GM23248 (cell line): ENCODE measurements around the gene THOC5. TPM values are rescaled to one million over a fixed set of nuclear protein-coding genes. Genes with fewer than 3 reads are reported as not detected.

Experiments
- DNase-seq: peaks from one replicate; pipeline ENCODE4 v3.0.0-alpha.2; 2015
- H2AFZ ChIP-seq: fragments of 200-600 bp; sonication (generic); 2 replicates; pipeline ENCODE4 v1.6.1; 2016; ENCODE audit warnings: antibody characterized with exemption
- H3F3A ChIP-seq: fragments of 200-600 bp; sonication (generic); 2 replicates; pipeline ENCODE4 v1.6.1; 2016; ENCODE audit warnings: mild to moderate bottlenecking, antibody characterized with exemption, mixed run types; ENCODE audit not compliant: insufficient read depth
- H3K27ac ChIP-seq: fragments of 200-600 bp; sonication (generic); 2 replicates; pipeline ENCODE4 v1.5.1; 2016; ENCODE audit warnings: mild to moderate bottlenecking
- H3K27me3 ChIP-seq: fragments of 200-600 bp; sonication (generic); replicated peaks from 2 replicates; pipeline ENCODE4 v1.6.1; 2016; ENCODE audit warnings: mild to moderate bottlenecking; ENCODE audit not compliant: insufficient read depth
- H3K36me3 ChIP-seq: fragments of 200-600 bp; sonication (generic); 2 replicates; pipeline ENCODE4 v1.6.1; 2016; ENCODE audit warnings: low read depth, mild to moderate bottlenecking
- H3K4me1 ChIP-seq: fragments of 200-600 bp; sonication (generic); 2 replicates; pipeline ENCODE4 v1.6.1; 2016; ENCODE audit warnings: mild to moderate bottlenecking; ENCODE audit not compliant: insufficient read depth
- H3K4me2 ChIP-seq: fragments of 200-600 bp; sonication (generic); one replicate; pipeline ENCODE4 v1.6.1; 2016; ENCODE audit warnings: mild to moderate bottlenecking; ENCODE audit not compliant: unreplicated experiment
- H3K4me3 ChIP-seq: fragments of 200-600 bp; sonication (generic); 2 replicates; pipeline ENCODE4 v1.5.1; 2016; ENCODE audit warnings: mild to moderate bottlenecking
- H3K79me2 ChIP-seq: fragments of 200-600 bp; sonication (generic); 2 replicates; pipeline ENCODE4 v1.6.1; 2016; ENCODE audit warnings: mild to moderate bottlenecking; ENCODE audit not compliant: insufficient read depth
- H3K9ac ChIP-seq: fragments of 200-600 bp; sonication (generic); 2 replicates; pipeline ENCODE4 v1.6.1; 2016; ENCODE audit warnings: mild to moderate bottlenecking
- H3K9me2 ChIP-seq: fragments of 200-600 bp; sonication (generic); 2 replicates; pipeline ENCODE4 v1.6.1; 2016; ENCODE audit warnings: mixed run types, mild to moderate bottlenecking, moderate library complexity; ENCODE audit not compliant: insufficient read depth
- H3K9me3 ChIP-seq: fragments of 200-600 bp; sonication (generic); one replicate; pipeline ENCODE4 v1.6.1; 2017; ENCODE audit warnings: low read depth
- H4K20me1 ChIP-seq: fragments of 200-600 bp; sonication (generic); 2 replicates; pipeline ENCODE4 v1.6.0; 2016; ENCODE audit not compliant: insufficient read depth
- EZH2 ChIP-seq: fragments of 200-600 bp; sonication (generic); IDR thresholded peaks from 2 replicates; pipeline ENCODE4 v1.6.1; 2018; ENCODE audit warnings: antibody characterized with exemption, mild to moderate bottlenecking; ENCODE audit not compliant: insufficient read depth, poor library complexity, severe bottlenecking
- EZH2phosphoT487 ChIP-seq: fragments of 200-600 bp; sonication (generic); IDR thresholded peaks from 2 replicates; pipeline ENCODE4 v1.6.1; 2018; ENCODE audit warnings: antibody characterized with exemption, moderate library complexity, mild to moderate bottlenecking, low read depth; ENCODE audit not compliant: insufficient read depth
- WGBS, 2 experiments: methylation state at CpG; one replicate each; pipeline ENCODE4 v1.1.6; 2015 to 2017; ENCODE audit warnings: low lambda C conversion rate in 2 of 2, low coverage in 1 of 2; ENCODE audit errors: missing lambda C conversion rate in 2 of 2; 5-methylcytosine and 5-hydroxymethylcytosine counted together
- in situ Hi-C: fragments of 300-500 bp; cut with MboI; formaldehyde crosslinking; loops from 2 replicates; pipeline ENCODE4 v1.15.0; 2020
- polyA plus RNA-seq: library from polyadenylated mRNA; unstranded; fragments of >200 nt; fragmentation: Nextera tagmentation; extraction: Ambion mirVana; gene quantifications from 2 replicates; pipeline ENCODE4 v1.2.1, GENCODE V29; 2016
- total RNA-seq: library from RNA; depleted of rRNA; stranded (reverse); fragments of >200 nt; shearing (Covaris generic); gene quantifications from 2 replicates; pipeline ENCODE4 v1.2.3, GENCODE V29; 2014

The THOC5 gene
- total and polyA plus RNA-seq, 2 experiments from 2014 or later, result 46.9 to 61.7 TPM

- Histone ChIP-seq H2AFZ (peak overlapping the region; percentile 89), H3K9me3 (no peaks in the 10 kb centered on the region), H3K27me3 (no peaks in the 10 kb centered on the region), H3F3A (peaks cover 5% of the 10 kb centered on the region; the same call in 1 of the 2 replicates), H3K36me3 (no peaks in the 10 kb centered on the region), H3K9me2 (no peaks in the 10 kb centered on the region), H3K4me1 (no peaks in the 10 kb centered on the region), H3K4me2 (no peak overlapping the region), H3K27ac (no peak overlapping the region), H4K20me1 (no peaks in the 10 kb centered on the region), H3K79me2 (0 out of 2 replicates have a peak, but pooled peaks cover 5% of the 10 kb centered on the region), H3K9ac (no peak overlapping the region), H3K4me3 (peak overlapping the region; percentile 90; the same call in 1 of the 2 replicates)
- in situ Hi-C loops, result no loop called here
- DNase-seq, result no peak
- WGBS, 2 experiments, result 76 to 78% methylated on average over 12 of the region's 12 CpGs
- TF ChIP-seq EZH2, result no peak
- no peak for TF ChIP-seq EZH2phosphoT487
Measured at GRCh38 chr22:29581799-29582198, 28.2 kb upstream of the THOC5 start.

- Histone ChIP-seq H3K27ac (no peak overlapping the region), H3K4me3 (peak overlapping the region; percentile 90), H3K9me2 (no peaks in the 10 kb centered on the region), H2AFZ (peak overlapping the region; percentile 89), H3K9me3 (no peaks in the 10 kb centered on the region), H3F3A (no peaks in the 10 kb centered on the region), H4K20me1 (no peaks in the 10 kb centered on the region), H3K36me3 (no peaks in the 10 kb centered on the region), H3K4me2 (peak overlapping the region; percentile 74), H3K27me3 (no peaks in the 10 kb centered on the region), H3K9ac (peak overlapping the region; percentile 73), H3K79me2 (0 out of 2 replicates have a peak, but pooled peaks cover 5% of the 10 kb centered on the region), H3K4me1 (no peaks in the 10 kb centered on the region)
- no peak for TF ChIP-seq EZH2phosphoT487
- no peak for TF ChIP-seq EZH2
- in situ Hi-C loops, result no loop called here
- DNase-seq, result no peak
- 21 to 25% methylated on average over 8 of the region's 8 CpGs for WGBS, 2 experiments
Measured at GRCh38 chr22:29580200-29580810, 26.7 kb upstream of the THOC5 start.

GRCh38 chr22:29578462-29579200, 25.1 kb upstream of the THOC5 start:
- H3K4me3 ChIP-seq, result no peak overlapping the region
- no peak overlapping the region for H3K9ac ChIP-seq
- H3K9me3 ChIP-seq, result no peaks in the 10 kb centered on the region
- H3F3A ChIP-seq, result no peaks in the 10 kb centered on the region
- H3K36me3 ChIP-seq, result no peaks in the 10 kb centered on the region
- H3K27ac ChIP-seq, result no peak overlapping the region
- no peak overlapping the region for H3K4me2 ChIP-seq
- DNase-seq, result no peak
- H3K27me3 ChIP-seq, result no peaks in the 10 kb centered on the region
- no peak for TF ChIP-seq EZH2
- TF ChIP-seq EZH2phosphoT487, result no peak
- H4K20me1 ChIP-seq, result no peaks in the 10 kb centered on the region
- 84 to 85% methylated on average over 10 of the region's 10 CpGs for WGBS, 2 experiments
- H3K4me1 ChIP-seq, result no peaks in the 10 kb centered on the region
- H3K79me2 ChIP-seq, result 0 out of 2 replicates have a peak, but pooled peaks cover 5% of the 10 kb centered on the region
- in situ Hi-C loops, result no loop called here
- no peaks in the 10 kb centered on the region for H3K9me2 ChIP-seq
- no peak overlapping the region for H2AFZ ChIP-seq

- no peak for TF ChIP-seq EZH2phosphoT487
- Histone ChIP-seq H3K27ac (no peak overlapping the region), H3K36me3 (no peaks in the 10 kb centered on the region), H3K79me2 (no peaks in the 10 kb centered on the region), H4K20me1 (no peaks in the 10 kb centered on the region), H3K9me2 (no peaks in the 10 kb centered on the region), H3K9ac (no peak overlapping the region), H3F3A (no peaks in the 10 kb centered on the region), H3K4me2 (no peak overlapping the region), H2AFZ (no peak overlapping the region), H3K27me3 (no peaks in the 10 kb centered on the region), H3K4me3 (no peak overlapping the region), H3K4me1 (no peaks in the 10 kb centered on the region), H3K9me3 (no peaks in the 10 kb centered on the region)
- DNase-seq, result no peak
- 86 to 88% methylated on average over 7 of the region's 7 CpGs for WGBS, 2 experiments
- in situ Hi-C loops, result no loop called here
Measured at GRCh38 chr22:29574762-29575450, 21.3 kb upstream of the THOC5 start.
